ENCODE measurements around the gene DDX23.
"Not testable (repeated sequence)": the region's sequence is repeated elsewhere in the genome, so short reads cannot be mapped to it uniquely, and the experiment has no call there.

DDX23 gene

DNA sequence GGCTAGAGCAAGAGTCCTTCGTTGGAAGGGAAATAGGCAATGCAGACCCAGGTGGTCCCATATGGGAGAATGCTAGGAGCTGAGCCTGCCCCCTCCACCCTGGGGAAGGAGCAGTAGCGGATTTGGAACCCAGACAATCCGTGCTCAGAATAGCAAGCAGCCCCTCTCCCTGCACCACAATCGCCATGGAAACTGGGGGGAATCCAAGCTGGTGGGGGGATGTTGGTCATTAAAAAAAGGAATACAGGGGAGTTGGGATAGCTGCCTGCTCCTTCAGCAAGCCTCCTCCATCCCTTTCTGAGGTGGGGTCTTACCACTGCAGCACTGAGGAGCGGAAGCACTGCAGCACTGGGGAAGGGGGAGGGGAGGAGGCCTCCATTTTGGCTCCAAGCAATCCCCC, 10.8 kb upstream of the DDX23 start:
- no peak for DNase-seq (ENCODE audit: low spot score)

DNA sequence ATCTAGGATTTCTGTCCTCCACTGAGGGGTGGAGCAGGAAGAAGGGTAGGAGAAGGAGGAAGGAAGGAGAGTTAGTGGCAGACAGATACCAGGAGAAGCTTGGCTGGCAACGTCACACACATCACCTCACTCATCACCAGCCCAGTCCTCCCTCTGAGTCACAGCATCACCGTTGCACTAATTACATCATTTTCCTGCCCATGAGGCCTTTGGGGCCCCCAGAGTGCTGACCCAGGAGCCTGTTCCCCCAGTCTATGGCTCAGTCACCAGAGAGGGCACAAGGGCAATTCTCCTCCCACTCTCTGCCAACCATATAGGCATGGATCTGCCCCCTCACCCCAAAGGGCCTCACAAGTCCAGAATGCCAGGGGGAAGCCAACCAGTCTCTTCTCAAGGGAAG, 9.1 kb upstream of the DDX23 start:
- no peak for DNase-seq (ENCODE audit: low spot score)

DNA sequence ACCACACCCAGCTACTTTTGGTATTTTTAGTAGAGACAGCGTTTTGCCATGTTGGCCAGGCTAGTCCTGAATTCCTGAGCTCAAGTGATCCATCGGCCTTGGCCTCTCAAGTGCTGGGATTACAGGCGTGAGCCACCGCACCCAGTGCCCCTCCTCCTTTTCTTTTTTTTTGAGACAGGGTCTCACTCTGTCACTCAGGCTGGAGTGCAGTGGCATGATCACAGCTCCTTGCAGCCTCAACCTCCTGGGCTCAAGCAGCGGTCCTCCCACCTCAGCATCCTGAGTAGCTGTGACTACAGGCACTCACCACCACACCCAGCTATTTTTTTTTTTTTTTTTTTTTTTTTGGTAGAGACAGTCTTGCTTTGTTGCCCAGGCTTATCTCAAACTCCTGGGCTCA, 8.3 kb upstream of the DDX23 start:
- not testable (repeated sequence) for DNase-seq (ENCODE audit: low spot score)

DNA sequence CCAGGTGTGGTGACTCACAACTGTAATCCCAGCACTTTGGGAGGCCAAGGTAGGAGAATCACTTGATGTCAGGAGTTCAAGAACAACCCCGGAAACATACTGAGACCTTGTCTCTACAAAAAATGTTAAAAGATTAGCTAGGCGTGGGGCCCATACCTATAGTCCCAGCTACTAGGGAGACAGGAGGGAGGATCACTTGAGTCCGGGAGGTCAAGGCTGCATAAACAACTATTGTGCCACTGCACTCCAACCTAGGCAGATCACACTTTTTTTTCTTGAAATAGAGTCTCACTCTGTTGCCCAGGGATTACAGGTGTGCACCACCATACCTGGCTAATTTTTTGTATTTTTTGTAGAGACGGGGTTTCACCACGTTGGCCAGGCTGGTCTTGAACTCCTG, 7.6 kb upstream of the DDX23 start:
- DNase-seq (ENCODE audit: low spot score), result no peak

DNA sequence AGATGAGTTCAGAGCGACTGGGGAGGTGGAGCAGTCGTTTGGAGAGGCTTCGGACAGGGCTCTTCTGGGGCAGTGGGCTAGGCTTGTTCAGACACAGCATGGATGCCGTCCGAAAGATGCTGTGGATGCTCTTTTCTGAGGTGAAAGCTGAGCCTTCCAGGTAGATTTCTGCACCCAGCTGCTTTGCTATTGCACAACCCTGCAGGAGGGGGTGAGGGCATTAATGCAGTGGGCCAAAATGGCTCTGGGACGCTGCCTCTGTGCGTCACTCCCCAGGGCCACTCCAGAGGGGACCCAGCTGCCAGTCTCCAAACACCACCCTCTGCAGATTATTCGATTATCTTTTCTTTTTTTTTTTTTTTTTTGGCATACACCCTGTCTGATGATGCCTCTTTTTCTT, 6.1 kb upstream of the DDX23 start:
- DNase-seq (ENCODE audit: low spot score), result no peak

DNA sequence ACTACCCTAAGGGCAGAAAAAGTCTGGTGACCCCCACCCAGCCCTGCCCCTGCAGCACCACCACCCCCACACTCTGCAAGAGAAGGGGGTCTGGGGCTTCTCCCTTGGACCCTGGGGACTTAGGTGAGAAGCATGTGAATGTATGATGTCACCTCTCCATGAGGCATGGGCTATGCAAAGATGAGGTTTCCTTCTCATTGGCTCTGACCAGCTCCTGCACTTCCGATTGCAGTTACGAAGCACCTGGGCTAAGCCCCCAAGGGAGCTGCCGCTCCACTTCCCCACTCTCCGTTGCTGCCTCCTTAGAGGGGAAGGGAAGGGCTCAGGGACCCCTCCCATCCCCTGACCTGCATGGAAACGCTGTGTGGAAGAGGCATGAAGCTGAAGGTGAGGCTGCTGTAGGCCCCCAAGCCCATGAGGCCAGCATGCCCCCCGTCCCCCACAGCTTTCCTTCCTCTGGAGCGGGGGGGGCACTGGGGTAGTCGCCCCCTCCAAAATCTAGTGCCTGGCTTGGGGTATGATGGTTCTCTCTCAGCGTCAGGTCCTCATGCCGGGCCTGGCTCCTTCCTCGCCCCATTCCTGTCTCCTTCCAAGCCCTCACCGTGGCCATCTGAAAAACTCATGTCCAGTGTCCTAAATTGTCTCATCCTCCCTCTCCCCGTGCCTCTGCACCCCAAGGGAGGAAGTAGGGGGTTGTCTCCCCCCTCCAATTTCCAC, 5.5 kb upstream of the DDX23 start:
- DNase-seq (ENCODE audit: low spot score), result no peak

DNA sequence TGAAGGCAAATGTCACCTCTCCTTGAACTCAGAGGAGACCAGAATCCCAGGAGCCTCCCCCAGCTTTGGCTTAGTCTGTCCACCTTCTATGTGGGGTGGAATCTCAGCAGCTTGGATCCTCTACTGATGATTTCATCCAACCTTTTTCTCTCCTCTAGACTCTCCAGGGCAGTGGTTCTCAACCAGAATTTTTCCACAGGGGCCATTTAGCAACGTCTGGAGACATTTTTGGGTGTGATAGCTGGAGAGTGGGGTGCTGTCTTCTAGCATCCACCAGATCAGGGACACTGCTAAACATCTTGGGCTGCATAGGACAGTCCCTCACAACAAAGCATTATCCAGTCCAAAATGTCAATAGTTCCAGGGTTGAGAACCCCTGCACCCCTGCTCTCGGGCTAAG, 4.4 kb upstream of the DDX23 start:
- no peak for DNase-seq (ENCODE audit: low spot score)

DNA sequence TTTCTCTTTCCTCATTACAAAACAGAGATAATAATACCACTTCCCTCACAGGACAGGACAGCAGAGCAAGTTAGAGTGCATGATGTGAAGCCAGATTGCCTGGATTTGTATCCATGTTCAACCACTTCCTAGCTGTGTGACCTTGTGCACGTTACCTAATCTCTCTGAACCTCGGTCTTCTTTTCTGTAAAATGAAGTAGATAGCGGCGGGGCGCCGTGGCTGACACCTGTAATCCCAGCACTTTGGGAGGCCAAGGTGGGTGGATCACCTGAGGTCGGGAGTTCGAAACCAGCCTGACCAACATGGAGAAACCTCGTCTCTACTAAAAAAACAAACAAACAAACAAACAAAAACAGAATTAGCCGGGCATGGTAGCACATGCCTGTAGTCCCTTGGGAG, 3.0 kb upstream of the DDX23 start:
- not testable (repeated sequence) for DNase-seq (ENCODE audit: low spot score)

DNA sequence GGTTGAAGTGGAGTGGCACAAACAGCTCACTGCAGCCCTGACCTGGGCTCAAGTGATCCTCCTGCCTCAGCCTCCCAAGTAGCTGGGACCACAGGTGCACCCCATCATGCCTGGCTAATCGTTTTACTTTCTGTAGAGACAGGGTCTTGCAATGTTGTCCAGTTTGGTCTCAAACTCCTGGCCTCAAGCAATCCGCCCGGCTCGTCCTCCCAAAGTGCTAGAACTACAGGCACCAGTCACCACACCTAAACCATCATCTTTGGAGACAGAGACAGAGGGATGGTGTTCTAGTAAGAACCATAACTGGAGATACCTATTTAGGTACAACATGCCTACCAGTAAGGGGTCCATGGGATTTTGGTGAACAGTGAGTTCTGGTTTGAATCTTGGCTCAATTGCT, 2.5 kb upstream of the DDX23 start:
- no peak for DNase-seq (ENCODE audit: low spot score)

DNA sequence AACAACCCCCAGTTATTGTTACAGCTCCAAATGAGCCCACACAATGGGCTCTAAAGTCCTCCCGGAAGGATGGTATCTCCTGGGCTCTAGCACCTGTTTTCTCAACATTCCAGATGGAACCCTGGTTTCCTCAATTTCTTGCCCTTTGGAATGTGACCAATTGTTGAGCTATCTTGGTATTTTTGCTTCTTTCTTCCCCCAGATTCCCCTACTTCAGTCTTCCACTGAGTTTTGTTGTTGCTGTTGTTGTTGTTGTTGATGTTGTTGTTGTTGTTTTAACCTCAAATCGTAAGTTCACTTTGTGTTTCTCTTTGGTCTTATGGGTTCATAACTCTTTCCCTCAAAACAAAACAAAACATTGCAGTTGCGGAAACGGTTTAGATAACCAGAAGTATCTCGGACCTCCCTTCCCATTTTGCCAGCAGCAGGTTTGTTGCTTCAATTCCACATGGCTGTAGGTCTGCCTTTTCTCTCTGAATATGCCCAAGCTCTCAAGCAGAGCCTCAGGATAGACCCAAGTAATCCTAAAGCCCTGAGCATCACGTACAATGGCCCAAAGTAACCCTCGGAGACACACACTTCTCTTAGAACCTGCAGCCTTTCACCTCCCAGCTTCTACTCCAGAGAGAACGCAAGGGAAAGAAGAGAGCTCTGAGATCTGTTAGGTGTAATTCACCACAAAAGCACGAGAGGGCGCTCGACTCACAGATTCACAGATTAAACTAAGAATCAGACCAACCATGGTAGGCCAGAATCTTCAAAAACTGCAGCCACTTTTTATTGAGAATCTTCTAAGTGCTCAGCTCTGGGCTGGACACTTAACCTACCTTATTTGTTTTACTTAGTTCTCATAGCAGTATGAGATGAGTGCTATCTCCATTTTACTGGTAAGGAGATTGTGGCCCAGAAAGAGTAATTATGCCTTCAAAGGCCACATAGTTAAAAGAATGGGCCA, 1.0 kb upstream of the DDX23 start:
- peak; percentile 92 for DNase-seq (ENCODE audit: low spot score)

DNA sequence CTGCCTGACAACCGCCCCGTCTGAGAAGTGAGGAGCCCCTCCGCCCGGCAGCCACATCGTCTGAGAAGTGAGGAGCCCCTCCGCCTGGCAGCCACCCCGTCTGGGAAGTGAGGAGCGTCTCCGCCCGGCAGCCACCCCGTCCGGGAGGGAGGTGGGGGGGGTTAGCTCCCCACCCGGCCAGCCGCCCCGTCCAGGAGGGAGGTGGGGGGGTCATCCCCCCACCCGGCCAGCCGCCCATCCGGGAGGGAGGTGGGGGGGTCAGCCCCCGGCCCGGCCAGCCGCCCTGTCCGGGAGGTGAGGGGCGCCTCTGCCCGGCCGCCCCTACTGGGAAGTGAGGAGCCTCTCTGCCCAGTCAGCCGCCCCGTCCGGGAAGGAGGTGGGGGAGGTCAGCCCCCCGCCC, 9.9 kb downstream of the DDX23 start:
- DNase-seq (ENCODE audit: low spot score), result not testable (repeated sequence)

DNA sequence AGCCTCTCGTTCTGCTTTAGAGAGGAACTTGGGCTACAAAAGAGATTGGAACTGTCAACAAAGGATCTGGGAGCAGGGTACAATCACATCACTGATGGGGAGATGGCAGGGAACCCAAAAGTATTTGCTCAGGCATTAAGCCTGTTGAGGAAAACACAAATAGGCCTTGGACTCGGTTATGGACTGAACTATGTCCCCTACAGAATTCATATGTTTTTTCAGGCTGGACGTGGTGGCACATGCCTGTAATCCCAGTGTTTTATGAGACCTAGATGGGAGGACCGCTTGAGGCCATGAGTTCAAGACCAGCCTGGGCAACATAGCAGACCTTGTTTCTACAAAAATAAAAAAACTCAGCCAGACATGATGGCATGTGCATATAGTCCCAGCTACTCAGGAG, 13.9 kb downstream of the DDX23 start:
- no peak for DNase-seq (ENCODE audit: low spot score)

DNA sequence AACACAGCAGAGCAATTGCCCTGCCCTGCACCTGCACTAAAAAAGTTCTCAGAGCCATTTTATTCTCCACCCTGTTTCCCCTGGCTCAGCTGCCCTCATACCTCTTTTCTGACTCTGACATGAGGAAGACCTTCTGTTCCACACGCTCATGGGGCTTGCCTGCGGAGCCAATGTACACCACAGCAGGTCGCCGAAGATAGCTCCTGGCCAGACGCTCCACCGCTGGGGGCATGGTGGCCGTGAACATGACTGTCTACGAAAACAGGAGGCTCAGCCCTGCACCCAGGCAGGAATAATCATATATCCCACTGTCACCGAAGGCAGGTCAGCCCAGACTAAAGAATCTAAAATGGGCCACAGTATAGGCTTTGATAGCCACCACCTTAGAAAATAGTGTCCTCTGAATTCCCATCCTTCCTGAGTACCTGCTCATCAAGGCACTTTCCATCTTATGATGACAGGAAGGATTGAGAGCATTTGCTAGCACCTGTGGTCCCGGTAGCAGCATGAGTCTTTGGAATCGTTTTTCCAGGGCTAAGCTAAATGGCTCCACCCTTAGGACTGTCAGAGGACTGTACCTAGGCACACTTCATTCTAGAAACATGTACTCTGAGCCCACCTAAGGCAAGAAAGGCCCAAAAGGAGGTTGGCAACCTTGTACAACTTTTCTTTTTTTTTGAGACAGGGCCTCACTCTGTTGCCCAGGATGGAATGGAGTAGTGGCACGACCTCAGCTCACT, 19.5 kb downstream of the DDX23 start:
- no peak for DNase-seq (ENCODE audit: low spot score)

DNA sequence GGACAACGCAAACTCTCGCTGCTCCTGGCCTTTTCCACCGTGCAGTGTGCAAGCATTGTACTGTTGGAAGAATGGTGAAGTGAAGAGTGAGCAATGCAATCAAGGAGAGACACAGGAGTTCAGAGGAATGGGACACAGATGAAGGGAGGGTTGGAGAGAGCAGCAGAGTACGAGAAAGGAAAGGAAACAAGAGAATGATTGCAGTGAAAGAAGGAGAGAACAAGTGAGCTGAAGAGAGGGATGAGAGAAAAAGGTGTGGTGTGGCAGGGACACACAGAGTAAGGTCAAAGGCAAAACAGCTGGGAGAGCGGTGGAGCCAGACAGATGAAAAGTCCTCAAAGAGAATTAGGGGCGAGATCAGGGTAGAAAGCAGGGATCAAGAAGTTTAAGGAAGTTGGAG, 20.7 kb downstream of the DDX23 start:
- no peak for DNase-seq (ENCODE audit: low spot score)

DNA sequence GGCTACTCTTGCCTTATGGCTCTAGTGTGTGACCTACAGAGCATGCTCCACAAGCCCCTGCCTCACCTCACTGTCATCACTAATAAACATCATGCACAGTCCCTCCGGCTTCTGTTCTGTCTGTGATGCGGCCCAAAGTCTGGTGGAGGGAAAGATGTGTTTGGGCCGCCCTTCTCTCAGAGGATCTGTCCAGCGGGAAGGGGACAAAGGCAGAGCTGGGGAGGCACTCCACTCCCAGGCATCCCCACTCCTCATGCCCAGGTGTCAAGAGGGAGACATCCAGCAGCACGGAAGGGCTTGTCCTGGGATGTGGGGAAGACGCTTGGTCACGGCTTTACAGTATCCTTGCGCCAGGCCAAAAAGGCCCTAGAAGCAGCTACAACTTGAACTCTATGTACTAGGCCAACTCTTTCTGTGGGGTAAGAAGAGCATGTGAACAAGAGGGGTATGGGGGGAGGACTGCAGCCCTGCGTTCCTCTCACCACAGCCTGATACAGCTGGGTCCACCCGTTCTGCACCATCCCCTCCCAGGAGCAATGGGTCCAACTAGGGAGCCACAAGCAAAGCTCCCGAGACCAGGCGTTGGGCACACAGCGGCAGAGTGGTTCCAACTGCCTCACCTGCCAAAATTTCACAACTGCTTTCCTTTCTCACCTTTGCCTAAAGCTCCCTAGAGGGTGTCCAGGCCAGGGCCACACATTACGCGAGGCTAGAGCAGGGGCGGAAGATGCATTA, 23.0 kb downstream of the DDX23 start:
- no peak for DNase-seq (ENCODE audit: low spot score)

DNA sequence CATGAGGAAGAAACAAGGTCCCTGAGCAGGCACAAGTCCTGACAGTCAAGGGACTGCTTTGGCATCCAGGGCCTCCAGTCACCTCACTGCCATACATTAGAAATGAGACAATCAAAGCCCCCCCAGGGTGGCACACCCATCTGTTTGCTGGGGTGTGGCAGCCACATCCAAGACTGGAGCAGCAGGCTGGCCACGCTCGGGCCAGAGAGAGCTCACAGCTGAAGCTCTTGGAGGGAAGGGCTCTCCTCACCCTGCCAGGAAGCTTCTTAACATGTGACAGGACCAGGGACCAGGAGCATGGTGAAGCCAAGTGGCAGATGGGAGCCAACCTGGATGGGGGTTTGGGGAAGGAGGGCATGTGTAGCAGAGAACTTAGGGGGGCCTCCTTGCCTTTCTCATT, 23.7 kb downstream of the DDX23 start:
- DNase-seq (ENCODE audit: low spot score), result no peak

DNA sequence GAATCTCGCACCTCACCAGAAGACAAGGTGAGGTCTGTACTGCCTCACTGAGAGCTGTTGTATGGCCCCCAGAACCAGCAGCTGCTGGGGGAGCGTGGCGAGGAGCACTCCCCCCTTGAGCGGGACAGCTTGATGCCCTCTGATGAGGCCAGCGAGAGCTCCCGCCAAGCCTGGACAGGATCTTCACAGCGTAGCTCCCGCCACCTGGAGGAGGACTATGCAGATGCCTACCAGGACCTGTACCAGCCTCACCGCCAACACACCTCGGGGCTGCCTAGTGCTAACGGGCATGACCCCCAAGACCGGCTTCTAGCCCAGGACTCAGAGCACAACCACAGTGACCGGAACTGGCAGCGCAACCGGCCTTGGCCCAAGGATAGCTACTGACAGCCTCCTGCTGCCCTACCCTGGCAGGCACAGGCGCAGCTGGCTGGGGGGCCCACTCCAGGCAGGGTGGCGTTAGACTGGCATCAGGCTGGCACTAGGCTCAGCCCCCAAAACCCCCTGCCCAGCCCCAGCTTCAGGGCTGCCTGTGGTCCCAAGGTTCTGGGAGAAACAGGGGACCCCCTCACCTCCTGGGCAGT, 24.4 kb downstream of the DDX23 start:
- no peak for DNase-seq (ENCODE audit: low spot score)

DNA sequence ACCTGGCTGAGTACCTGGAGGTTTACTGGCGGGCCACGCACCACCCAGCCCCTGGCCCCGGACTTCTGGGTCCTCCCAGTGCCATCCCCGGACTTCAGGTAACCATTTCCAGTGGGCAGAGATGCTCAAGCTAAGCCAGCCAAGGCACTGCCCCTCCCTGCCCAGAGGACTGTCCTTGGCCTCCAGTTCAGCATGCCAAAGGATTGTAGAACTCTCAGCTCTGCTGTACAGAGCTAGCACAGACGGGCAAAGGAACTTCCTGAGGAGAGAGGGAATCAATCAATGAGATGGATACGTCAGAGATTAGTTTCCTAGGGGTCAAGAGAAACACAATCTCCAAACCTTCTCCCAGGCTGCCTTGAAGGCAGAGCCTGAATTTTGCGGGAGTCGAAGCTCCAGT, 24.9 kb downstream of the DDX23 start:
- no peak for DNase-seq (ENCODE audit: low spot score)

DNA sequence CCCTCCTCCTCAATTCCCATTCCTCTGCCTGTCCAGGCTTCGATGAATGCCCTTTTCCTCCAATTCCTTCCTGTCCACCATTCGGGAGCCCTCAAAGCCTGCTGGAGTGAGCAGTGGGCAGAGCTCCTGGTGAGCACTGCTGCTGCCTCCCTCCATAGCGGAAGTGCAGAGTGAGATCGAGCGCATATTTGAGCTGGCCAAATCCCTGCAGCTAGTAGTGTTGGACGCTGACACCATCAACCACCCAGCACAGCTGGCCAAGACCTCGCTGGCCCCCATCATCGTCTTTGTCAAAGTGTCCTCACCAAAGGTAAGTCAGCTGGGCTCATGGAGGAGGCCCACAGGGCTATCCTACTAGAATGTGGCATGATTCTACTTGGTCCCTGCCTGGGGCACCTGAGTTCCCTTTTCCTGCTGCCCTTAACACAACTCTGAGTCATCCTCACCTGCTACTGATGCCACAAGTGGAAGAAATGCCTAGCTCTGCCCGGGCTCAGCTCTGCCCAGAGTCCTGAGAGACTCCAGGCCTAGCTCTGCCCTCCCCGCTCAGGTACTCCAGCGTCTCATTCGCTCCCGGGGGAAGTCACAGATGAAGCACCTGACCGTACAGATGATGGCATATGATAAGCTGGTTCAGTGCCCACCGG, 25.6 kb downstream of the DDX23 start:
- no peak for DNase-seq (ENCODE audit: low spot score)

DNA sequence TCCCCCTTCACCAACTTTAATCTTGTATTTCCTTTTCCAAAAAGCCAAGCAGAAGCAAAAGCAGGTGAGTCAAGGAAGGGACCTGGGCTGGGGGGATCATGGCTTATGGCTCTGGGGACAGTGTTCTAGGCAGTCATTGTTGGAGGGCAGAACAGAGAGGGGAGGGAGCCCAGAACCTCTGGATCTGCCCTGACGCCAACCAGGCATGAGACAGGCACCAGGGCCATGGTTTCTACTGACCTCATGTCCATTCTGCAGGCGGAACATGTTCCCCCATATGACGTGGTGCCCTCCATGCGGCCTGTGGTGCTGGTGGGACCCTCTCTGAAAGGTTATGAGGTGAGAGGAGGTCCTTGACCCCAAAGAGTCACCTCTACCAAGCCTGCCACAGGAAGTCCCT, 27.1 kb downstream of the DDX23 start:
- no peak for DNase-seq (ENCODE audit: low spot score)

DNA sequence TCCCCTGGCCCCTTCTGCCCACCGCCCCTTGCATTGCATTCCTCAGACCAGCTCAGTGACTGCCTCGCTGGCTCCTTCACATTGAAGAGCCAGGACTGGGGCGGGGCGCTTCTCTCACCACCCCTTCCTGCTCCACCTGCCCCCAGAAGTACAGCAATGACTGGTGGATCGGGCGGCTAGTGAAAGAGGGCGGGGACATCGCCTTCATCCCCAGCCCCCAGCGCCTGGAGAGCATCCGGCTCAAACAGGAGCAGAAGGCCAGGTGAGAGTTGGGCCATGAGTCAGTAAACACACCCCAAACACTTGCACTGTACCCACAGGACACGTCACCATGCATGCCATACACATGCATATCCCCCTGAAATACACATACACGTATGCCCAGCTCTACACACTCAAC, 27.9 kb downstream of the DDX23 start:
- peak; percentile 25 for DNase-seq (ENCODE audit: low spot score)
